ENCODE data around the gene WDR90. TPM values are rescaled to one million over a fixed set of nuclear protein-coding genes. Genes with fewer than 3 reads are reported as not detected.

The WDR90 gene
- total RNA-seq, 4 donors from 2014 or later: 2.9 to 9.8 (median 6.5) TPM

DNA sequence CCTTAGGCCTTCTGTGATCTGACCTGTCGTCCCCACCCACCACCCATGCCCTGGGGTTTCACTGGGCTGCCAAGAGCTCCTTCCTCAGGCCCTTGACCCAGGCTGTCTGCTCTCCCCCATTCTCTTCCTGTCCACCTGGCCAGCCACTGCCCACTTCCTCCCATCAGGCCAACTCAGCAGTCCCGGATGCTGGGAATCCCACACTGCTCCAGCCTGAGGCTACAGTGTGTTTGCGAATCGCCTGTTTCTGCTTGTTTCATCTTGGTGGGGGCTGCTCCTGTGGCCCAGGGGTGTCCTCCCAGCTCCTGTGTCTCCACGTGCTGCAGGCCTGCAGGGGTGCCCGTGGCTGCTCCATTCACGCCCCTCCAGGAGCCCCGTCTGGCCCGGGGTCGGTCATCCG is 64.9 kb downstream of the WDR90 start:
- TF ChIP-seq, protein P1, sequence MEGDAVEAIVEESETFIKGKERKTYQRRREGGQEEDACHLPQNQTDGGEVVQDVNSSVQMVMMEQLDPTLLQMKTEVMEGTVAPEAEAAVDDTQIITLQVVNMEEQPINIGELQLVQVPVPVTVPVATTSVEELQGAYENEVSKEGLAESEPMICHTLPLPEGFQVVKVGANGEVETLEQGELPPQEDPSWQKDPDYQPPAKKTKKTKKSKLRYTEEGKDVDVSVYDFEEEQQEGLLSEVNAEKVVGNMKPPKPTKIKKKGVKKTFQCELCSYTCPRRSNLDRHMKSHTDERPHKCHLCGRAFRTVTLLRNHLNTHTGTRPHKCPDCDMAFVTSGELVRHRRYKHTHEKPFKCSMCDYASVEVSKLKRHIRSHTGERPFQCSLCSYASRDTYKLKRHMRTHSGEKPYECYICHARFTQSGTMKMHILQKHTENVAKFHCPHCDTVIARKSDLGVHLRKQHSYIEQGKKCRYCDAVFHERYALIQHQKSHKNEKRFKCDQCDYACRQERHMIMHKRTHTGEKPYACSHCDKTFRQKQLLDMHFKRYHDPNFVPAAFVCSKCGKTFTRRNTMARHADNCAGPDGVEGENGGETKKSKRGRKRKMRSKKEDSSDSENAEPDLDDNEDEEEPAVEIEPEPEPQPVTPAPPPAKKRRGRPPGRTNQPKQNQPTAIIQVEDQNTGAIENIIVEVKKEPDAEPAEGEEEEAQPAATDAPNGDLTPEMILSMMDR (IDR thresholded peaks at IDR 0.05 in 4 of 5, conservative IDR thresholded peaks at IDR 0.05 in 1 of 5): no peak
- ATAC-seq: no peak
- Histone ChIP-seq H3K27me3 (peaks cover 23 to 24% (median 24%) of the 10 kb centered on the region in 3 donors), H3K27ac (no peak overlapping the region), H3K4me3 (peak overlapping the region in 1 of 4 donors; percentile 46), H3K9me3 (no peaks in the 10 kb centered on the region), H3K4me1 (peaks cover 11 to 18% of the 10 kb centered on the region in 2 donors), H3K36me3 (no peaks in the 10 kb centered on the region)
- DNase-seq: no peak
- in situ Hi-C loops (cut with MboI; ENCODE audit: low sequenced_read_pairs in 4 of 4): no loop called here
- intact Hi-C loops (cut with DNase I; ENCODE audit: low total_unique reads): no loop called here

DNA sequence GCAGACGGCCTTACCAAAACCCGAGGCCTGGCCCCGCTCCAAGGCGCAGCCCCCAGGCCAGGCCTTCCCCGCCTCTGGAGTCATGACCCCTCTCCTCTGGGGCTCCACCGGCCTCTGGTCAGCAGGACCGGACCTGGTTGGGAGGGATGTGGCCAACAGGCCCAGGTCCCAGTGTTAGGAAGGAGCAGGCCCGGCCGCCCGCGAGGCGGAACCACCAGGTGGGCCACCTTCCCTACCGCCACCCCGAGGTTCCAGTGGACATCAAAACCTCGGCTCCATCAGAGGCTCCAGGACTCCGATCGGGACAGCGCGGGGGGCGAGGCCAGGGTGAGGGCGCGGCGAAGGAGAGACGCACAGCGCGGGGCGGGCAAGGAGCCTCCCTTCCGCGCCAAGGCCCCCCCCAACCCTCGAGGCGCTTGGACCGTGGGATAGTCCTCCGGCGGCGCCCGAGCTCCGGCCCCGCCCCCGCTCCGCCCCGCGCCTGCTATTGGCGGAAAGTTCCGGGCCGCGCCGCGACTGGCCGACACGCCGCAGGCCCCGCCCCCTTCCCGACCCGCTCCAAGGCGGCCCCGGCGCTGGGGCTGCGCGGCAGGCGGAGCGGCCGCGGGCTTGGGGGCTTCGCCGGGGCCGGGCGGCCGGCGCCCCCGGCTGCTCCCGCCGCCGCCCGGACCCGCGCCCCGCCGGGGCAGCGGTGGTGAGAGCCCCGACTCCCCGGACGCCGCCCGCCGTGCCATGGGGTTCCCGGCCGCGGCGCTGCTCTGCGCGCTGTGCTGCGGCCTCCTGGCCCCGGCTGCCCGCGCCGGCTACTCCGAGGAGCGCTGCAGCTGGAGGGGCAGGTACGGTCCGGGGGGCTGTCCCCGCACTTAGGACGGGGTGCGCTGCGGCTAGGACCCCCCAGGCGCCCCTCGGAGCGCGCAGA is 65.7 kb downstream of the WDR90 start, which contains the start of gene METRN:
TSS of gene METRN (plus strand) at position 561 of the 919 bp plus-strand sequence. CDS start at position 733, 172 bp downstream.
- DNase-seq: peak; percentile 71 to 83
- Histone ChIP-seq H3K4me1 (peaks cover 12 to 25% of the 10 kb centered on the region in 2 donors), H3K9me3 (no peaks in the 10 kb centered on the region), H3K4me3 (peak within 1 kb of the TSS; percentile 64 to 86 (median 71)), H3K27me3 (peaks cover 15 to 17% (median 16%) of the 10 kb centered on the region in 3 donors), H3K27ac (no peak within 1 kb of the TSS), H3K36me3 (no peaks in the 10 kb centered on the region)
- intact Hi-C loops (cut with DNase I; ENCODE audit: low total_unique reads): no loop called here
- in situ Hi-C loops (cut with MboI; ENCODE audit: low sequenced_read_pairs in 4 of 4): no loop called here
- peak; percentile 85 to 94 for ATAC-seq
- TF ChIP-seq, protein P1 (IDR thresholded peaks at IDR 0.05 in 4 of 5, conservative IDR thresholded peaks at IDR 0.05 in 1 of 5): no peak
- peak in 1 of 2 donors; percentile 21 for TF ChIP-seq POLR2A (IDR thresholded peaks at IDR 0.05)

DNA sequence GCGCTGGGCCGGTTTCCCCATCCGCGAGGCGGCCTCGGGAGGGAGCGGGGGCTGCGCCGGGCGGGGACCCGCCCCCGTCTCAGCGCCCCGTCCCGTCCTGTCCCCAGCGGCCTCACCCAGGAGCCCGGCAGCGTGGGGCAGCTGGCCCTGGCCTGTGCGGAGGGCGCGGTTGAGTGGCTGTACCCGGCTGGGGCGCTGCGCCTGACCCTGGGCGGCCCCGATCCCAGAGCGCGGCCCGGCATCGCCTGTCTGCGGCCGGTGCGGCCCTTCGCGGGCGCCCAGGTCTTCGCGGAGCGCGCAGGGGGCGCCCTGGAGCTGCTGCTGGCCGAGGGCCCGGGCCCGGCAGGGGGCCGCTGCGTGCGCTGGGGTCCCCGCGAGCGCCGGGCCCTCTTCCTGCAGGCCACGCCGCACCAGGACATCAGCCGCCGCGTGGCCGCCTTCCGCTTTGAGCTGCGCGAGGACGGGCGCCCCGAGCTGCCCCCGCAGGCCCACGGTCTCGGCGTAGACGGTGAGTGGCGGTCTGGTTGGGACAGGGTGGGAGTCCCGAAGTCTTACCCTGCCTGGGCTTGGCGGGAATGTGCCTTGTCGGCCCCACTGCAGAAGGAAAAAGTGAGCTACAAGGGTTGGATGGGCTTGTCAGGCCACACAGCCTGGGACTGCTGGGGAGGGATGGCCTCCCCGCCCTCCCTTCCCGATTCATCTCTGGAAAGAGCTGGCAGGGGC is 66.5 kb downstream of the WDR90 start:
- in situ Hi-C loops (cut with MboI; ENCODE audit: low sequenced_read_pairs in 4 of 4): no loop called here

DNA sequence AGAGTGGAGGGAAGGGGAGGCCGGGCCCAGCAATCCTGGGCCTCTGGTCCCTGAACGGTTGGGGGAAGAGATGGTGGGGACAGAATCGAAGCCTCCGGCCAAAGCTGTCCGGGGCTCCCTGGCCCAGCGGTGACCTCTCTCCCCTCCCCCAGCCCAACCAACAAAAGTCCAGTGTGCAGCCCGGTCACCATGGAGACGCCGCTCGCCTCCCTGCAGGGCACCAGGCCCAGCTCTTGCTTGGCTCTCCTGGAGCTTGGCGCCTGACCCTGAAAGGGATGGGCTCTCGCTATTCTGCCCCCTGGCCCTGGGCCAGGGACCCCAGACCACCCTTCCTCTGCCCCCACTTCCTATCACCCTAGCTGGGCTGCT is 67.0 kb downstream of the WDR90 start:
- TF ChIP-seq POLR2A (IDR thresholded peaks at IDR 0.05): no peak
- TF ChIP-seq, protein P1 (IDR thresholded peaks at IDR 0.05 in 4 of 5, conservative IDR thresholded peaks at IDR 0.05 in 1 of 5): no peak
- intact Hi-C loops (cut with DNase I; ENCODE audit: low total_unique reads): no loop called here
- Histone ChIP-seq H3K4me3 (peak overlapping the region; percentile 32 to 86 (median 67)), H3K36me3 (no peaks in the 10 kb centered on the region), H3K27ac (no peak overlapping the region), H3K27me3 (peaks cover 2 to 4% (median 3%) of the 10 kb centered on the region in 3 donors), H3K4me1 (peaks cover 19 to 34% of the 10 kb centered on the region in 2 donors), H3K9me3 (no peaks in the 10 kb centered on the region)
- in situ Hi-C loops (cut with MboI; ENCODE audit: low sequenced_read_pairs in 4 of 4): no loop called here
- ATAC-seq (no peak), DNase-seq (no peak)

More for the DNA sequence above, 66.5 kb downstream of the WDR90 start:
- Histone ChIP-seq H3K4me3 (peak overlapping the region; percentile 64 to 86 (median 71)), H3K9me3 (no peaks in the 10 kb centered on the region), H3K27ac (no peak overlapping the region), H3K4me1 (peaks cover 19 to 33% of the 10 kb centered on the region in 2 donors), H3K36me3 (no peaks in the 10 kb centered on the region), H3K27me3 (peaks cover 8 to 9% (median 9%) of the 10 kb centered on the region in 3 donors)
- TF ChIP-seq POLR2A (IDR thresholded peaks at IDR 0.05): no peak
- TF ChIP-seq, protein P1 (IDR thresholded peaks at IDR 0.05 in 4 of 5, conservative IDR thresholded peaks at IDR 0.05 in 1 of 5): no peak
- peak; percentile 8 to 14 for ATAC-seq
- intact Hi-C loops (cut with DNase I; ENCODE audit: low total_unique reads): no loop called here
- DNase-seq: no peak
